ENCODE results near the gene TRIM44. TPM values are rescaled to one million over a fixed set of nuclear protein-coding genes. Genes with fewer than 3 reads are reported as not detected.

Gene TRIM44
- total RNA-seq, 2 experiments from 2014 or later = 11.3 to 19.9 TPM

- Histone ChIP-seq H2AFZ (ENCODE audit: low read length) (no peak overlapping the region), H3K4me3 (ENCODE audit: low read depth, low read length, poor library complexity, severe bottlenecking) (no peak overlapping the region), H3K9me3 (ENCODE audit: low read length) (no peaks in the 10 kb centered on the region), H3K4me1 (ENCODE audit: insufficient read depth, low read length, poor library complexity, severe bottlenecking) (no peaks in the 10 kb centered on the region), H3K36me3 (ENCODE audit: insufficient read depth, low read length) (no peaks in the 10 kb centered on the region), H3K27ac (ENCODE audit: low read depth, low read length, poor library complexity, severe bottlenecking) (no peak overlapping the region), H4K20me1 (ENCODE audit: insufficient read depth, low read length) (no peaks in the 10 kb centered on the region), H3K9me2 (ENCODE audit: insufficient read depth, low read length) (no peaks in the 10 kb centered on the region), H3K79me2 (ENCODE audit: insufficient read depth, low read depth, low read length) (no peaks in the 10 kb centered on the region), H3K4me2 (ENCODE audit: low read length) (no peak overlapping the region)
- POLR2A ChIA-PET = interaction anchor here (0.7 kb wide), 2 partner anchors 36 to 117 kb away, joined by 3 read pairs; no protein-coding TSS in a partner anchor
- CTCF ChIA-PET (ENCODE audit: unreplicated experiment) = no interaction called here
- intact Hi-C loops (cut with micrococcal nuclease; ENCODE audit: unreplicated experiment) = loop anchor here (1.0 to 2.0 kb wide), 3 partner anchors 207 to 650 kb away; no protein-coding TSS in a partner anchor
- peak; percentile 58 for DNase-seq (ENCODE audit: low spot score)
- no TSS peak for BruUV-seq (replicated peaks)
- TF ChIP-seq, protein P1, sequence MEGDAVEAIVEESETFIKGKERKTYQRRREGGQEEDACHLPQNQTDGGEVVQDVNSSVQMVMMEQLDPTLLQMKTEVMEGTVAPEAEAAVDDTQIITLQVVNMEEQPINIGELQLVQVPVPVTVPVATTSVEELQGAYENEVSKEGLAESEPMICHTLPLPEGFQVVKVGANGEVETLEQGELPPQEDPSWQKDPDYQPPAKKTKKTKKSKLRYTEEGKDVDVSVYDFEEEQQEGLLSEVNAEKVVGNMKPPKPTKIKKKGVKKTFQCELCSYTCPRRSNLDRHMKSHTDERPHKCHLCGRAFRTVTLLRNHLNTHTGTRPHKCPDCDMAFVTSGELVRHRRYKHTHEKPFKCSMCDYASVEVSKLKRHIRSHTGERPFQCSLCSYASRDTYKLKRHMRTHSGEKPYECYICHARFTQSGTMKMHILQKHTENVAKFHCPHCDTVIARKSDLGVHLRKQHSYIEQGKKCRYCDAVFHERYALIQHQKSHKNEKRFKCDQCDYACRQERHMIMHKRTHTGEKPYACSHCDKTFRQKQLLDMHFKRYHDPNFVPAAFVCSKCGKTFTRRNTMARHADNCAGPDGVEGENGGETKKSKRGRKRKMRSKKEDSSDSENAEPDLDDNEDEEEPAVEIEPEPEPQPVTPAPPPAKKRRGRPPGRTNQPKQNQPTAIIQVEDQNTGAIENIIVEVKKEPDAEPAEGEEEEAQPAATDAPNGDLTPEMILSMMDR (conservative IDR thresholded peaks at IDR 0.05; ENCODE audit: low read length) = peak; percentile 98
- no peak for TF ChIP-seq EZH2phosphoT487 (IDR thresholded peaks at IDR 0.05; ENCODE audit: borderline replicate concordance, low read depth, low read length)
These were observed 46.4 kb upstream of the TRIM44 start for GRCh38 chr11:35615921-35616900.

DNA sequence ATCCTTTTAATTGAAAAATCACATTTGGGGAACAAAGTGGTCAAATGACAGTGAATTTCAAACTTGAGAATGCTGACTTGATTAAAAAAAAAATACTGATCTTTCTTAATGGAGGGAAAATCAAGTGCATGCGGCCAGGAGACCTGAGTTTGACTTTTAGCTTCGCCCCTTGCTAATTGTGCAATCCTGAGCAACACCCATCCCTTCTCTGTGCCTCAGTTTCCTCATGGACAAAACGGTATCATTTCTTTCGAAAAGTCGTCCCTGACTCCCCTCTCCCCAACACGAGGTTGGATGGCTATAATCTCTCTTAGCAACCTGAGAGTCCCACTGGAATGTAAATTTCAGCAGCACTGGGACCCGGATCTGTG lies 45.3 kb upstream of the TRIM44 start:
- Histone ChIP-seq H3K4me1 (ENCODE audit: insufficient read depth, low read length, poor library complexity, severe bottlenecking) (no peaks in the 10 kb centered on the region), H3K27ac (ENCODE audit: low read depth, low read length, poor library complexity, severe bottlenecking) (no peak overlapping the region), H2AFZ (ENCODE audit: low read length) (no peak overlapping the region), H3K9me2 (ENCODE audit: insufficient read depth, low read length) (no peaks in the 10 kb centered on the region), H3K4me3 (ENCODE audit: low read depth, low read length, poor library complexity, severe bottlenecking) (no peak overlapping the region), H3K4me2 (ENCODE audit: low read length) (no peak overlapping the region), H3K9me3 (ENCODE audit: low read length) (no peaks in the 10 kb centered on the region), H3K36me3 (ENCODE audit: insufficient read depth, low read length) (no peaks in the 10 kb centered on the region), H3K79me2 (ENCODE audit: insufficient read depth, low read depth, low read length) (no peaks in the 10 kb centered on the region), H4K20me1 (ENCODE audit: insufficient read depth, low read length) (no peaks in the 10 kb centered on the region)
- POLR2A ChIA-PET = interaction anchor here (0.7 kb wide), 1 partner anchor 515 kb away, joined by 3 read pairs; no protein-coding TSS in a partner anchor
- BruUV-seq (replicated peaks) = no TSS peak
- CTCF ChIA-PET (ENCODE audit: unreplicated experiment) = no interaction called here
- no peak for DNase-seq (ENCODE audit: low spot score)
- TF ChIP-seq EZH2phosphoT487 (IDR thresholded peaks at IDR 0.05; ENCODE audit: borderline replicate concordance, low read depth, low read length) = no peak
- TF ChIP-seq, protein P1 (conservative IDR thresholded peaks at IDR 0.05; ENCODE audit: low read length) = no peak
- intact Hi-C loops (cut with micrococcal nuclease; ENCODE audit: unreplicated experiment) = loop anchor here (2.0 kb wide), 1 partner anchor 206 kb away; no protein-coding TSS in a partner anchor
